ENCODE data around the gene FARP1. TPM values are rescaled to one million over a fixed set of nuclear protein-coding genes. Genes with fewer than 3 reads are reported as not detected.

The FARP1 gene
- total RNA-seq, 4 donors from 2014 or later: 21.2 to 56.5 (median 35.1) TPM

GRCh38 chr13:98275681-98276171 is 132.8 kb downstream of the FARP1 start:
- no peak for TF ChIP-seq EP300 (IDR thresholded peaks at IDR 0.05)
- DNase-seq (ENCODE audit: extremely low spot score): no peak
- H3K27ac ChIP-seq (replicated peaks in 1 of 4): no peak overlapping the region
- H3K4me1 ChIP-seq: peaks cover 6 to 23% (median 21%) of the 10 kb centered on the region in 4 donors
- H3K36me3 ChIP-seq: no peaks in the 10 kb centered on the region
- no peak overlapping the region for H3K4me3 ChIP-seq
- no peaks in the 10 kb centered on the region for H3K9me3 ChIP-seq
- no peaks in the 10 kb centered on the region for H3K27me3 ChIP-seq
- intact Hi-C loops (cut with DNase I): no loop called here
- WGBS: 82% methylated on average over 2 of the region's 2 CpGs

- 75% methylated on average over 3 of the region's 3 CpGs for WGBS
- H3K27ac ChIP-seq (replicated peaks in 1 of 4): no peak overlapping the region
- no peak for DNase-seq (ENCODE audit: extremely low spot score)
- H3K4me1 ChIP-seq: peaks cover 6 to 23% (median 21%) of the 10 kb centered on the region in 4 donors
- no peak overlapping the region for H3K4me3 ChIP-seq
- no peaks in the 10 kb centered on the region for H3K9me3 ChIP-seq
- intact Hi-C loops (cut with DNase I): no loop called here
- no peaks in the 10 kb centered on the region for H3K36me3 ChIP-seq
- no peaks in the 10 kb centered on the region for H3K27me3 ChIP-seq
- TF ChIP-seq POLR2AphosphoS5 (IDR thresholded peaks at IDR 0.05) (no peak), EP300 (IDR thresholded peaks at IDR 0.05) (no peak), POLR2A (IDR thresholded peaks at IDR 0.05; ENCODE audit: low read depth) (no peak)
- TF ChIP-seq, protein P1, sequence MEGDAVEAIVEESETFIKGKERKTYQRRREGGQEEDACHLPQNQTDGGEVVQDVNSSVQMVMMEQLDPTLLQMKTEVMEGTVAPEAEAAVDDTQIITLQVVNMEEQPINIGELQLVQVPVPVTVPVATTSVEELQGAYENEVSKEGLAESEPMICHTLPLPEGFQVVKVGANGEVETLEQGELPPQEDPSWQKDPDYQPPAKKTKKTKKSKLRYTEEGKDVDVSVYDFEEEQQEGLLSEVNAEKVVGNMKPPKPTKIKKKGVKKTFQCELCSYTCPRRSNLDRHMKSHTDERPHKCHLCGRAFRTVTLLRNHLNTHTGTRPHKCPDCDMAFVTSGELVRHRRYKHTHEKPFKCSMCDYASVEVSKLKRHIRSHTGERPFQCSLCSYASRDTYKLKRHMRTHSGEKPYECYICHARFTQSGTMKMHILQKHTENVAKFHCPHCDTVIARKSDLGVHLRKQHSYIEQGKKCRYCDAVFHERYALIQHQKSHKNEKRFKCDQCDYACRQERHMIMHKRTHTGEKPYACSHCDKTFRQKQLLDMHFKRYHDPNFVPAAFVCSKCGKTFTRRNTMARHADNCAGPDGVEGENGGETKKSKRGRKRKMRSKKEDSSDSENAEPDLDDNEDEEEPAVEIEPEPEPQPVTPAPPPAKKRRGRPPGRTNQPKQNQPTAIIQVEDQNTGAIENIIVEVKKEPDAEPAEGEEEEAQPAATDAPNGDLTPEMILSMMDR (IDR thresholded peaks at IDR 0.05): no peak
Measured at GRCh38 chr13:98276486-98276885, 133.6 kb downstream of the FARP1 start.

- 89% methylated on average over 6 of the region's 6 CpGs for WGBS
- TF ChIP-seq EP300 (IDR thresholded peaks at IDR 0.05) (no peak), POLR2A (IDR thresholded peaks at IDR 0.05; ENCODE audit: low read depth) (no peak), POLR2AphosphoS5 (IDR thresholded peaks at IDR 0.05) (no peak)
- TF ChIP-seq, protein P1 (IDR thresholded peaks at IDR 0.05): no peak
- no peaks in the 10 kb centered on the region for H3K36me3 ChIP-seq
- H3K9me3 ChIP-seq: no peaks in the 10 kb centered on the region
- no peak overlapping the region for H3K27ac ChIP-seq (replicated peaks in 1 of 4)
- no peaks in the 10 kb centered on the region for H3K27me3 ChIP-seq
- peaks cover 6 to 23% (median 21%) of the 10 kb centered on the region in 4 donors for H3K4me1 ChIP-seq
- H3K4me3 ChIP-seq: no peak overlapping the region
- no peak for DNase-seq (ENCODE audit: extremely low spot score)
- intact Hi-C loops (cut with DNase I): no loop called here
Measured at GRCh38 chr13:98278068-98278724, 135.3 kb downstream of the FARP1 start.

GRCh38 chr13:98279473-98280175 is 136.7 kb downstream of the FARP1 start:
- Histone ChIP-seq H3K27ac (replicated peaks in 1 of 4) (no peak overlapping the region), H3K27me3 (no peaks in the 10 kb centered on the region), H3K9me3 (no peaks in the 10 kb centered on the region), H3K4me3 (no peak overlapping the region), H3K36me3 (no peaks in the 10 kb centered on the region), H3K4me1 (peaks cover 0 to 19% (median 16%) of the 10 kb centered on the region in 4 donors)
- TF ChIP-seq EP300 (IDR thresholded peaks at IDR 0.05): no peak
- TF ChIP-seq POLR2A (IDR thresholded peaks at IDR 0.05; ENCODE audit: low read depth): no peak
- no peak for TF ChIP-seq POLR2AphosphoS5 (IDR thresholded peaks at IDR 0.05)
- TF ChIP-seq, protein P1 (IDR thresholded peaks at IDR 0.05): no peak
- intact Hi-C loops (cut with DNase I): no loop called here
- DNase-seq (ENCODE audit: extremely low spot score): no peak
- 85% methylated on average over 13 of the region's 13 CpGs for WGBS

DNA sequence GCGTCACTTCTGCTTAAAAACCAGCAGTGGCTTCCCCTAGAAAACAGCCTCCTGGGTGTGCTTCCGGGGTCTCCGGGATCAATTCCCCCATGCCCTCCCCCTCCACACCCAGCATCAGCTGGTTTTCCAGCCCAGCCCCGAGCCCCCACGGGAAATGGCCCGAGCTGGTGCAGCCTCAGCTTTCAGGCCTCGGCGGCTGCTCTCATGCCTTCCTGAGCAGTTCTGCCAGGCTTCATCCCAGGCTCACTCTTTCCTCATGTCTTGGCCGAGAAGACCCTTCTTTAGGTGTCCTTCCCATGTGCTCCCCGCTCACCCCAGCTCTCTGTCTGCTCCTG is 137.2 kb downstream of the FARP1 start:
- intact Hi-C loops (cut with DNase I): no loop called here
- no peaks in the 10 kb centered on the region for H3K27me3 ChIP-seq
- H3K36me3 ChIP-seq: no peaks in the 10 kb centered on the region
- H3K9me3 ChIP-seq: no peaks in the 10 kb centered on the region
- no peak for DNase-seq (ENCODE audit: extremely low spot score)
- H3K4me1 ChIP-seq: peaks cover 0 to 17% (median 12%) of the 10 kb centered on the region in 4 donors
- H3K4me3 ChIP-seq: no peak overlapping the region
- H3K27ac ChIP-seq (replicated peaks in 1 of 4): no peak overlapping the region
- TF ChIP-seq POLR2AphosphoS5 (IDR thresholded peaks at IDR 0.05): no peak
- TF ChIP-seq, protein P1 (IDR thresholded peaks at IDR 0.05): no peak
- TF ChIP-seq EP300 (IDR thresholded peaks at IDR 0.05): no peak
- no peak for TF ChIP-seq POLR2A (IDR thresholded peaks at IDR 0.05; ENCODE audit: low read depth)
- WGBS: 75% methylated on average over 10 of the region's 10 CpGs

Measured in esophagus muscularis mucosa (tissue), 4 donors.